OCI-LY7 (cell line): Measurements from ENCODE around the gene SLC2A10.

ENCODE experiments used
- CTCF ChIP-seq: fragments of 200-600 bp; sonication (generic); conservative IDR thresholded peaks from 2 replicates; pipeline ENCODE4 v1.5.1; 2014; ENCODE audit warnings: mild to moderate bottlenecking, antibody characterized with exemption, low read length, moderate library complexity, mixed read lengths
- EZH2phosphoT487 ChIP-seq: fragments of 200-600 bp; sonication (generic); IDR thresholded peaks from 2 replicates; pipeline ENCODE4 v1.6.1; 2018; ENCODE audit warnings: low read depth, borderline replicate concordance, mild to moderate bottlenecking, mixed run types, antibody characterized with exemption, low read length, moderate library complexity, mixed read lengths

DNA sequence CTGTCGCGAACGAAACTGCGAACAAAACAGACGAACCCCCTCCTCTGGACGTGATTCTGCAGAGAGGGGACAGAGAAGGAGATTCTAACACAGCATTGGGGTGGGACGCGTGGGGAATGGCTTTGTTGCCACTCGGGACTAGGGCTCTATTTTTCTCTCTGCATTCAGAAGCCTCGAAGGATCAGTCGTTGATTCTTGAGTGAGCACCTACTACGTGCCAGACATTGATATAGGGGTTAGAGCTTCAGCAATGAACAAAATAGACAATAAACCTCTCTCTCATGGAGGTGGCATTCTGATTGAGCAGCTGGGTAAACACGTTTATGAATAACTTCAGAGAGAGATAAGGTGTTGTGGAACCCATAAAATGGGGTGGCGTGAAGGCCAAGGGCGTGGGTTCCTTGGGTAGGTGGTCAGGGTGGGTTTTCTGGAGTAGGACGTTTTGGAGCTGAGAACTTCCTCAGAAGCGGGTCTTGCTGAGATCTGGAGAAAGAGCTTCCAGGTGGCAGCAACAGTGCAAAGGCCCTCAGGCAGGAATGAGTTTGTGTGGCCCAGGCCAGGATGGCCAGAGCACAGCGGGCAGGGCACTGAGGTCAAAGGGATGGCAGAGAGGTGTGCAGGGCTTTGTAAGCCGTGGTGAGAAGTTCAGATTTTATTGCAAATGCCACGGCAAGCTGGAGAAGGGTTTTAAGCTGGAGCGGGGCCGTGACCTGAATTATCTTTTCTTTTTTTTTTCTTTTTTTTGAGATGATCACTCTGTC lies 884 bp downstream of the SLC2A10 start:
- TF ChIP-seq CTCF (no peak), EZH2phosphoT487 (no peak)
